ENCODE measurements around the gene DIAPH2.

GRCh38 chrX:97145934-97146333 lies 461.3 kb downstream of the DIAPH2 start:
- TF ChIP-seq POLR2A (conservative IDR thresholded peaks at IDR 0.05) (no peak), HNRNPUL1 (IDR thresholded peaks at IDR 0.05; ENCODE audit: low read length) (no peak)
